ENCODE results near the gene FLOT2. TPM values are rescaled to one million over a fixed set of nuclear protein-coding genes. Genes with fewer than 3 reads are reported as not detected.

Gene FLOT2
- total and polyA plus RNA-seq, 2 of the 8 experiments (the other 6 are each of a cell fraction or from before 2014, with no cell fraction given), result 116 to 189 TPM

GRCh38 chr17:28879886-28880571 lies 17.5 kb downstream of the FLOT2 start:
- H2BK20ac ChIP-seq (ENCODE audit: low read length), result no peak overlapping the region
- ChIA-PET POLR2A (ENCODE audit: partially characterized antibody) (interaction anchor here (0.6 to 2.3 kb wide), 11 partner anchors 9 to 237 kb away, joined by 3 to 13 read pairs (median 5); partner anchors contain the start of gene RPL23A), CTCF (ENCODE audit: partially characterized antibody) (interaction anchor here (0.5 to 5.7 kb wide), 27 partner anchors 10 to 262 kb away, joined by 3 to 73 read pairs (median 5); partner anchors contain the start of genes FLOT2 and TLCD1)
- H3K4me1 ChIP-seq (replicated peaks in 1 of 4; ENCODE audit: control insufficient read depth in 3 of 4, insufficient read depth in 4 of 4, low read length in 3 of 4), result no peaks in the 10 kb centered on the region; a peak in 3 of 7 replicates
- FAIRE-seq (no peak), DNase-seq (ENCODE audit: low read depth in 1 of 2, low spot score in 2 of 2) (no peak)
- H3K27me3 ChIP-seq (replicated peaks in 1 of 4; ENCODE audit: control insufficient read depth in 3 of 4, extremely low read depth in 1 of 4, insufficient read depth in 3 of 4, low read length in 3 of 4), result no peaks in the 10 kb centered on the region; a peak in 1 of 7 replicates
- no peak overlapping the region for H3K4ac ChIP-seq (replicated peaks; ENCODE audit: insufficient read length, low read depth, low read length)
- no peaks in the 10 kb centered on the region for H3K79me2 ChIP-seq (ENCODE audit: control insufficient read depth in 1 of 2, insufficient read depth in 2 of 2, low read length in 2 of 2)
- H3K18ac ChIP-seq (ENCODE audit: extremely low read depth, low read length), result no peak overlapping the region
- no peak overlapping the region for H2AK5ac ChIP-seq (ENCODE audit: low read depth, low read length)
- H2BK12ac ChIP-seq (ENCODE audit: low read depth, low read length), result no peak overlapping the region
- H4K91ac ChIP-seq (replicated peaks; ENCODE audit: insufficient read length, low read length), result no peak overlapping the region
- peaks cover 9 to 34% (median 21%) of the 10 kb centered on the region in 4 experiments; a peak in 6 of 8 replicates for H3K36me3 ChIP-seq (ENCODE audit: control insufficient read depth in 2 of 4, insufficient read depth in 4 of 4, low read length in 3 of 4)
- H3K56ac ChIP-seq (replicated peaks; ENCODE audit: insufficient read length, low read depth, low read length), result no peak overlapping the region
- no peak overlapping the region for H3K4me2 ChIP-seq (ENCODE audit: insufficient read depth in 1 of 2, low read depth in 2 of 2, low read length in 2 of 2)
- no peak overlapping the region for H2BK120ac ChIP-seq (replicated peaks; ENCODE audit: low read depth, low read length)
- H3K23ac ChIP-seq (ENCODE audit: insufficient read length), result no peak overlapping the region
- H3K79me1 ChIP-seq (ENCODE audit: low read depth, low read length), result no peaks in the 10 kb centered on the region; the same call in 1 of the 2 replicates
- no peak overlapping the region for H2BK5ac ChIP-seq (ENCODE audit: low read depth, low read length)
- H3K23me2 ChIP-seq (ENCODE audit: low read depth, low read length), result no peaks in the 10 kb centered on the region
- H3K27ac ChIP-seq (ENCODE audit: low read depth, low read length), result no peak overlapping the region
- H3K9me3 ChIP-seq (ENCODE audit: insufficient read depth in 2 of 2, low read depth in 1 of 2, low read length in 1 of 2), result no peaks in the 10 kb centered on the region
- 87% methylated on average over 9 of the region's 9 CpGs; no CpG with 5 or more reads in 1 of the 2 experiments for WGBS, 2 experiments (ENCODE audit: extremely low coverage in 1 of 2, insufficient coverage in 1 of 2, insufficient read length in 1 of 2, insufficient replicate concordance in 2 of 2, low coverage in 1 of 2, low lambda C conversion rate in 2 of 2, missing lambda C conversion rate in 1 of 2)
- no peak overlapping the region for H3K4me3 ChIP-seq (ENCODE audit: extremely low read depth in 1 of 4, insufficient read depth in 2 of 4, low read depth in 3 of 4, low read length in 4 of 4)
- H4K5ac ChIP-seq (ENCODE audit: insufficient read length, low read depth, low read length), result no peak overlapping the region
- H4K8ac ChIP-seq (ENCODE audit: extremely low read depth, insufficient read depth, low read length), result no peak overlapping the region
- TF ChIP-seq SIN3A (conservative IDR thresholded peaks at IDR 0.05 in 1 of 2, IDR thresholded peaks at IDR 0.05 in 1 of 2; ENCODE audit: low read depth in 1 of 2, low read length in 2 of 2), result no peak
- TF ChIP-seq EGR1 (IDR thresholded peaks at IDR 0.05; ENCODE audit: borderline replicate concordance, low read depth, low read length), result no peak
- no peak for TF ChIP-seq CTBP2 (IDR thresholded peaks at IDR 0.05; ENCODE audit: borderline replicate concordance, insufficient read depth, insufficient read length, low read length)
- no peak overlapping the region for H3K14ac ChIP-seq (ENCODE audit: insufficient read length)
- H4K20me1 ChIP-seq (replicated peaks in 1 of 2; ENCODE audit: control insufficient read depth in 1 of 2, insufficient read depth in 2 of 2, low read length in 2 of 2), result peaks cover 0 to 4% of the 10 kb centered on the region in 2 experiments
- no peak overlapping the region for H2AFZ ChIP-seq (ENCODE audit: low read length)
- no peak overlapping the region for H2BK15ac ChIP-seq (ENCODE audit: low read length)
- H3K9ac ChIP-seq (replicated peaks in 1 of 4; ENCODE audit: extremely low read depth in 1 of 4, low read depth in 3 of 4, low read length in 3 of 4), result no peak overlapping the region

All from H1 (cell line).